GM13977 (cell line): Measurements from ENCODE around the gene HECW1.
A peak's percentile ranks its signal among the peaks of the same experiment; 100 is the strongest.

Experiments used
- DNase-seq: peaks from one replicate; pipeline ENCODE4 v3.0.0; 2012; ENCODE audit warnings: low spot score
- CTCF ChIP-seq: IDR thresholded peaks from 2 replicates; pipeline ENCODE4 v1.5.1; 2012; ENCODE audit warnings: mild to moderate bottlenecking, control low read depth; ENCODE audit not compliant: insufficient read depth; ENCODE audit errors: extremely low read depth, missing control alignments
- in situ Hi-C: fragments of 300-500 bp; cut with MboI; formaldehyde crosslinking; loops from one replicate; pipeline ENCODE4 v1.12.0; 2022; ENCODE audit warnings: low sequenced_read_pairs, low pct_unique_long_range_greater_than_20kb, mixed read lengths, inconsistent platforms; ENCODE audit not compliant: unreplicated experiment

The HECW1 gene

GRCh38 chr7:43151076-43151475 is 38.6 kb downstream of the HECW1 start:
- TF ChIP-seq CTCF: no peak
- in situ Hi-C loops: no loop called here
- no peak for DNase-seq

GRCh38 chr7:43152696-43153095 is 40.2 kb downstream of the HECW1 start:
- in situ Hi-C loops: no loop called here
- no peak for TF ChIP-seq CTCF
- DNase-seq: no peak

- no peak for TF ChIP-seq CTCF
- in situ Hi-C loops: no loop called here
- DNase-seq: no peak
Observed at GRCh38 chr7:43155636-43156035, 43.2 kb downstream of the HECW1 start.

- no peak for TF ChIP-seq CTCF
- no peak for DNase-seq
- in situ Hi-C loops: no loop called here
Observed at GRCh38 chr7:43163885-43164284, 51.4 kb downstream of the HECW1 start.

GRCh38 chr7:43164757-43165156 is 52.3 kb downstream of the HECW1 start:
- in situ Hi-C loops: no loop called here
- TF ChIP-seq CTCF: no peak
- DNase-seq: peak; percentile 75

- DNase-seq: no peak
- TF ChIP-seq CTCF: no peak
- in situ Hi-C loops: no loop called here
Observed at GRCh38 chr7:43166686-43167085, 54.2 kb downstream of the HECW1 start.

GRCh38 chr7:43169076-43169475 is 56.6 kb downstream of the HECW1 start:
- in situ Hi-C loops: no loop called here
- TF ChIP-seq CTCF: no peak
- no peak for DNase-seq
